ENCODE results near the gene SAMD11. TPM values are rescaled to one million over a fixed set of nuclear protein-coding genes. Genes with fewer than 3 reads are reported as not detected.
A peak's percentile ranks its signal among the peaks of the same experiment; 100 is the strongest.
"Not testable (repeated sequence)": the region's sequence is repeated elsewhere in the genome, so short reads cannot be mapped to it uniquely, and the experiment has no call there.

Gene SAMD11
- total RNA-seq, 1 donor from 2014 or later = 6.0 TPM

DNA sequence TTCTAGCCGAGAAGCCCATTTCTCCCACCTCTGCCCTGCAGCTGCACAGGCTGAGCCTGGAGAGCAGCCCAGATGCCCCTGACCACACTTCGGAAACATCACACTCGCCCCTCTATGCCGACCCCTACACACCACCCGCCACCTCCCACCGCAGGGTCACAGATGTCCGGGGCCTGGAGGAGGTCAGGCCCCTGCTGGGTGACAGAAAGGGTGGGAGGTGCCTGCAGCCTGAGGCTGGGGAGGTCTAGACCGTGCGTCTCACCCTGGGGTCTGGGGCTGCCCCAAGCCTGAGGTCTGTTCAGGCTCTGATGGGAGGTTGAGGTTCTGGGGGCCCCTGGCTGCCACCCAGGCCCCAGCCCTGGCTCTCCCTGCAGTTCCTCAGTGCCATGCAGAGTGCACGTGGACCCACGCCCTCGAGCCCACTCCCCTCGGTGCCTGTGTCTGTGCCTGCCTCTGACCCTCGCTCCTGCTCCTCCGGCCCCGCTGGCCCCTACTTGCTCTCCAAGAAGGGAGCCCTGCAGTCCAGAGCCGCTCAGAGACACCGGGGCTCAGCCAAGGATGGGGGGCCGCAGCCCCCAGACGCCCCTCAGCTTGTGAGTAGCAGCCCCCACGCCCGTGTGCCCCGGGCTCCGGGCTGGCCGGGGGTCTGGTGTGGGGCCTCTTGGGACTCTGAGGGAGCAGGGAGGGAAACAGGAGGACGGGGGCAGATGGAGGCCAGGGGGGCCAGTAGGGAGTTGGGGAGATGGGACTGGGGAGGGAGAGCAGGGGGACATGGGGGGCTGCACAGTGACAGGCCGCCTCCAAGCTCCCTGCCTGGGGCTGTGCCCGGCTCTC lies 50.0 kb downstream of the SAMD11 start:
- DNase-seq = no peak

GRCh38 chr1:974293-974640 lies 50.5 kb downstream of the SAMD11 start:
- no peaks in the 10 kb centered on the region for H3K9me3 ChIP-seq
- H3K4me1 ChIP-seq = peaks cover 7% of the 10 kb centered on the region
- no peak for ATAC-seq
- DNase-seq = no peak
- TF ChIP-seq, protein P1, sequence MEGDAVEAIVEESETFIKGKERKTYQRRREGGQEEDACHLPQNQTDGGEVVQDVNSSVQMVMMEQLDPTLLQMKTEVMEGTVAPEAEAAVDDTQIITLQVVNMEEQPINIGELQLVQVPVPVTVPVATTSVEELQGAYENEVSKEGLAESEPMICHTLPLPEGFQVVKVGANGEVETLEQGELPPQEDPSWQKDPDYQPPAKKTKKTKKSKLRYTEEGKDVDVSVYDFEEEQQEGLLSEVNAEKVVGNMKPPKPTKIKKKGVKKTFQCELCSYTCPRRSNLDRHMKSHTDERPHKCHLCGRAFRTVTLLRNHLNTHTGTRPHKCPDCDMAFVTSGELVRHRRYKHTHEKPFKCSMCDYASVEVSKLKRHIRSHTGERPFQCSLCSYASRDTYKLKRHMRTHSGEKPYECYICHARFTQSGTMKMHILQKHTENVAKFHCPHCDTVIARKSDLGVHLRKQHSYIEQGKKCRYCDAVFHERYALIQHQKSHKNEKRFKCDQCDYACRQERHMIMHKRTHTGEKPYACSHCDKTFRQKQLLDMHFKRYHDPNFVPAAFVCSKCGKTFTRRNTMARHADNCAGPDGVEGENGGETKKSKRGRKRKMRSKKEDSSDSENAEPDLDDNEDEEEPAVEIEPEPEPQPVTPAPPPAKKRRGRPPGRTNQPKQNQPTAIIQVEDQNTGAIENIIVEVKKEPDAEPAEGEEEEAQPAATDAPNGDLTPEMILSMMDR (IDR thresholded peaks at IDR 0.05) = no peak
- H3K27me3 ChIP-seq = peaks cover 43% of the 10 kb centered on the region
- no peak overlapping the region for H3K27ac ChIP-seq
- no peak overlapping the region for H3K4me3 ChIP-seq
- intact Hi-C loops (cut with DNase I) = no loop called here
- H3K36me3 ChIP-seq = no peaks in the 10 kb centered on the region

More for the DNA sequence above, 50.0 kb downstream of the SAMD11 start:
- H3K4me3 ChIP-seq = no peak overlapping the region
- TF ChIP-seq, protein P1 (IDR thresholded peaks at IDR 0.05) = no peak
- H3K4me1 ChIP-seq = peaks cover 7% of the 10 kb centered on the region
- no peak for ATAC-seq
- no peak overlapping the region for H3K27ac ChIP-seq
- peaks cover 43% of the 10 kb centered on the region for H3K27me3 ChIP-seq
- intact Hi-C loops (cut with DNase I) = no loop called here
- H3K36me3 ChIP-seq = no peaks in the 10 kb centered on the region
- H3K9me3 ChIP-seq = no peaks in the 10 kb centered on the region

- intact Hi-C loops (cut with DNase I) = no loop called here
- Histone ChIP-seq H3K4me3 (no peak overlapping the region), H3K9me3 (no peaks in the 10 kb centered on the region), H3K4me1 (peaks cover 7% of the 10 kb centered on the region), H3K36me3 (no peaks in the 10 kb centered on the region), H3K27me3 (peaks cover 43% of the 10 kb centered on the region), H3K27ac (no peak overlapping the region)
- TF ChIP-seq, protein P1 (IDR thresholded peaks at IDR 0.05) = no peak
- ATAC-seq = no peak
- no peak for DNase-seq
Observed at GRCh38 chr1:974687-975328, 51.1 kb downstream of the SAMD11 start.

GRCh38 chr1:975365-975764 lies 51.6 kb downstream of the SAMD11 start:
- H3K27ac ChIP-seq = no peak overlapping the region
- peaks cover 7% of the 10 kb centered on the region for H3K4me1 ChIP-seq
- TF ChIP-seq, protein P1 (IDR thresholded peaks at IDR 0.05) = no peak
- H3K36me3 ChIP-seq = no peaks in the 10 kb centered on the region
- no peaks in the 10 kb centered on the region for H3K9me3 ChIP-seq
- DNase-seq (no peak), ATAC-seq (no peak)
- intact Hi-C loops (cut with DNase I) = no loop called here
- peaks cover 39% of the 10 kb centered on the region for H3K27me3 ChIP-seq
- H3K4me3 ChIP-seq = no peak overlapping the region

- no peak overlapping the region for H3K27ac ChIP-seq
- peak; percentile 84 for DNase-seq
Observed at GRCh38 chr1:975896-976683, 52.4 kb downstream of the SAMD11 start.

GRCh38 chr1:976791-977190 lies 53.1 kb downstream of the SAMD11 start:
- intact Hi-C loops (cut with DNase I); H3K27ac ChIP-seq; H3K4me3 ChIP-seq; H3K36me3 ChIP-seq; H3K9me3 ChIP-seq; DNase-seq; ATAC-seq; H3K4me1 ChIP-seq: not testable (repeated sequence)
- peaks cover 32% of the 10 kb centered on the region for H3K27me3 ChIP-seq

More at GRCh38 chr1:975896-976683, 52.4 kb downstream of the SAMD11 start:
- intact Hi-C loops (cut with DNase I) = no loop called here
- H3K4me1 ChIP-seq = peaks cover 7% of the 10 kb centered on the region
- peak overlapping the region; percentile 39 for H3K4me3 ChIP-seq
- TF ChIP-seq, protein P1 (IDR thresholded peaks at IDR 0.05) = peak; percentile 54
- no peaks in the 10 kb centered on the region for H3K9me3 ChIP-seq
- peak; percentile 75 for ATAC-seq
- H3K27me3 ChIP-seq = peaks cover 32% of the 10 kb centered on the region
- H3K36me3 ChIP-seq = no peaks in the 10 kb centered on the region
